NOMO-1 treated with DMSO at 0.1 percent for 48 hours (cell line): ENCODE results near the gene SPSB1.

Source experiments
- DNase-seq: peaks from one replicate; lab custom pipeline; 2025; ENCODE audit not compliant: unreplicated experiment; lab: John Stamatoyannopoulos, UW

Gene SPSB1

DNA sequence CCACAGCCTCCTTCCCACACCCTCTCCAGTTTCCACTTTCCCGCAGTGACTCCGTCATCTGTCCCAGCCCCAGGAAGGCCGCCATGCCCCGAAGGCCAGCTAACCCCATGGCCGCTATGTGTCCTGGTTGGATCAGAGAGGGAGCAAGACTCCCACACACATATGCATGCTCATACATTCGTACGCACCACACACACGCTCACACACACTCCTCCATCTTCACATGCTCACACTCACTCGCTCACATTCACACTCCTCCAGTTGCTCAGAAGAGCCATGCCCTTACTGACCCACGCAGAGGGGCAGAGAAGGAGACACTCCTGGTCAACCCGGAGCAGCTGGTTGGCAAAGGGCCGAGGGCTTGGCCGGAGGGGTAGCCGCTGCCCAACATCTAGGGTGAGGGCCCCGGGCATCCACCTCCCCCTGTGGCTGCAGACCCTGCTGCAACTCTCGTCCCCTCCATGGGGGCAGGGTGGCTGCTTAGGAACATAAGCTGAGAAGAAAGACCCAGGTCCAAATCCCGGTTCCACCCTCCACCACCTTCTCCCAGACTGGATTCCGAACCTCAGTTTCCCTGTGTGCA lies 124.3 kb downstream of the SPSB1 start:
- no peak for DNase-seq

DNA sequence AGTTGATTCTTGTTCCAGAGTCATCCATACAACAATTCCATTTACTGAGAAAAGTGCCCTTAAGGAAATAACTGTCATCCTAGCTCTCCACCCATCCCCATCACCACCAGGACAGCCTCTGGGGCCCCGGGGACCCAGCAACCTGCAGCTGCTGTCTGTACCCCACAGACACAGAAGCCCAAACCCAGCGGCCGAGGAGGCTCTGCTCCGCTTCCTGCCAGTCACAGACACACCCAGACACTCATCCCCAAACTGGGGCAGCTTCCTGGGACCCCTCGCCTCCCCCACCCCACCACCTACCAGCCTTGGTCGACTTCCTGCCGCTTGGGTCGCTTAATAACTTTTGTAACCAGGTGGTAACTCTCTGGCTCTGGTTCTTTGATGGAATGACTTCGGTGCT lies 125.0 kb downstream of the SPSB1 start:
- no peak for DNase-seq

- DNase-seq, result no peak
Observed at GRCh38 chr1:9418851-9419250, 126.2 kb downstream of the SPSB1 start.
